ENCODE data around the gene TMEM174.

DNA sequence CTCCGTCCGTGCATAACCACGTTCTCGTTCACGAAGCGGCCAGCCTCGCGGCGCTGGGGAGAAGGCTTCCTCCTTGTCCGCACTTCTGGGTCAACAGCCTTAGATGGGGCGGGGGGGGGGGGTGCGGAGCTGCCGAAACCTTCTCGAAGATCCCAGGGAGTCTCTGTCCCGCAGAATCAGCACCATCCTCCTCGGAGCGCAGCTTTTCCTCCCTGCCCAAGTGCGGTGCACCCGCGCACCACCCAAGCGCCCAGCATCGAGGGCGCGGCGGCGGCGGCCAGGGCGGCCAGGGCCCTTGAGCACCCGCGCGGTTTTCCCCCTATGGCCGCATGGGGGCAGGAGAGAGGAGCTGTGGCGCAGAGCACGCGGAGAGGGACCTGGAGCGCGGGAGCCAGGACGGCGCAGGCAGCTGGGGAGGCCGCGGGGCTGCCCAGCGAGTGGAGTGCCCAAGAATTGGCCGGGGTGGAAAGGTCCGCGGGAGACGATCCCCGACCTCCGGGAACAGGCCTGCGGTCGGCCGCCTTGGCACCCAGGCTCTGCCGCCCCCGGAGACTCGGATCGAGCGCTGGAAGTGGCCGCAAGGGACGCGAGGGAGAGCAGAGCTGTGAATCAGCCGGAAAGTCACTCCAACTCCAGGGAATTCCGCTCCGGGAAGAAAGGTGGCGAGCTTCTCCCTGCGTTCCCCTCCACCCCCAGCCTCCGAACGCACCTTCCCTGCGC, 43.1 kb downstream of the TMEM174 start:
- TF ChIP-seq EZH2 (IDR thresholded peaks at IDR 0.05; ENCODE audit: borderline replicate concordance, insufficient read depth, low read depth, low read length, poor library complexity, severe bottlenecking), result no peak
- TF ChIP-seq, protein P1, sequence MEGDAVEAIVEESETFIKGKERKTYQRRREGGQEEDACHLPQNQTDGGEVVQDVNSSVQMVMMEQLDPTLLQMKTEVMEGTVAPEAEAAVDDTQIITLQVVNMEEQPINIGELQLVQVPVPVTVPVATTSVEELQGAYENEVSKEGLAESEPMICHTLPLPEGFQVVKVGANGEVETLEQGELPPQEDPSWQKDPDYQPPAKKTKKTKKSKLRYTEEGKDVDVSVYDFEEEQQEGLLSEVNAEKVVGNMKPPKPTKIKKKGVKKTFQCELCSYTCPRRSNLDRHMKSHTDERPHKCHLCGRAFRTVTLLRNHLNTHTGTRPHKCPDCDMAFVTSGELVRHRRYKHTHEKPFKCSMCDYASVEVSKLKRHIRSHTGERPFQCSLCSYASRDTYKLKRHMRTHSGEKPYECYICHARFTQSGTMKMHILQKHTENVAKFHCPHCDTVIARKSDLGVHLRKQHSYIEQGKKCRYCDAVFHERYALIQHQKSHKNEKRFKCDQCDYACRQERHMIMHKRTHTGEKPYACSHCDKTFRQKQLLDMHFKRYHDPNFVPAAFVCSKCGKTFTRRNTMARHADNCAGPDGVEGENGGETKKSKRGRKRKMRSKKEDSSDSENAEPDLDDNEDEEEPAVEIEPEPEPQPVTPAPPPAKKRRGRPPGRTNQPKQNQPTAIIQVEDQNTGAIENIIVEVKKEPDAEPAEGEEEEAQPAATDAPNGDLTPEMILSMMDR (IDR thresholded peaks at IDR 0.05), result peak; percentile 40

Data from B cell (primary cell).